Upper lobe of left lung (tissue), 4 donors: Measurements from ENCODE around the gene ALPK1.

Experiments used
- EP300 ChIP-seq, 4 donors: sonication (generic); formaldehyde crosslinking; IDR thresholded peaks; one replicate each; pipeline ENCODE4 v1.5.1; 2017; ENCODE audit warnings: antibody characterized with exemption in 4 of 4, control low read depth in 2 of 4
- POLR2A ChIP-seq, 4 donors: fragments of 450-650 bp; IDR thresholded peaks; one replicate each; pipeline ENCODE4 v1.5.1; 2016 to 2017; ENCODE audit warnings: antibody characterized with exemption in 4 of 4, mild to moderate bottlenecking in 2 of 4
- POLR2AphosphoS5 ChIP-seq, 2 donors: sonication (generic); formaldehyde crosslinking; IDR thresholded peaks; one replicate each; pipeline ENCODE4 v1.5.1; 2017; ENCODE audit warnings: antibody characterized with exemption in 2 of 2
- TF ChIP-seq, protein P1 (sequence below), 6 experiments: fragments of 450-650 bp in 4 of 6; fragments of 200-600 bp in 2 of 6; sonication (generic) in 2 of 6; IDR thresholded peaks; one replicate each; pipeline ENCODE4 v1.5.1; 2016 to 2019; ENCODE audit warnings: antibody characterized with exemption in 6 of 6

DNA sequence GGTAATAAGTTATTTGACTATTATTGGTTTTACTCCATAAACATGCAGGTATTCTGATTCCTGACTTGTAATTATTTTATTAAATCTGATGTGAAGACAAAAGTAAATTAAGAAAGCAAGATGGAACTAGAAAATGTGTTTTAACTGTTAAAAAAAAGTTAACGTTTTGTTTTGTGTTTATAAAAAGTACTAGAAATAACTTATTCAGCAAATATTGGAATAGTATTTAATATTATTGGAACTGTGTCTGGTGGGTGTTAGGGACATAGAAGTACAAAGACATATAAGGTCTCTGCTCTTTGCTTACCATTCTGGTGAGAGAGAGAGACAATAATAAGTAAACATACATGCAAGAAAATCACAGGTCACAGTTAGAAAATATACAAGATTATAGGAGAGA is 27.1 kb upstream of the ALPK1 start:
- no peak for TF ChIP-seq EP300 (IDR thresholded peaks at IDR 0.05)
- TF ChIP-seq POLR2A (IDR thresholded peaks at IDR 0.05) = no peak
- TF ChIP-seq, protein P1, sequence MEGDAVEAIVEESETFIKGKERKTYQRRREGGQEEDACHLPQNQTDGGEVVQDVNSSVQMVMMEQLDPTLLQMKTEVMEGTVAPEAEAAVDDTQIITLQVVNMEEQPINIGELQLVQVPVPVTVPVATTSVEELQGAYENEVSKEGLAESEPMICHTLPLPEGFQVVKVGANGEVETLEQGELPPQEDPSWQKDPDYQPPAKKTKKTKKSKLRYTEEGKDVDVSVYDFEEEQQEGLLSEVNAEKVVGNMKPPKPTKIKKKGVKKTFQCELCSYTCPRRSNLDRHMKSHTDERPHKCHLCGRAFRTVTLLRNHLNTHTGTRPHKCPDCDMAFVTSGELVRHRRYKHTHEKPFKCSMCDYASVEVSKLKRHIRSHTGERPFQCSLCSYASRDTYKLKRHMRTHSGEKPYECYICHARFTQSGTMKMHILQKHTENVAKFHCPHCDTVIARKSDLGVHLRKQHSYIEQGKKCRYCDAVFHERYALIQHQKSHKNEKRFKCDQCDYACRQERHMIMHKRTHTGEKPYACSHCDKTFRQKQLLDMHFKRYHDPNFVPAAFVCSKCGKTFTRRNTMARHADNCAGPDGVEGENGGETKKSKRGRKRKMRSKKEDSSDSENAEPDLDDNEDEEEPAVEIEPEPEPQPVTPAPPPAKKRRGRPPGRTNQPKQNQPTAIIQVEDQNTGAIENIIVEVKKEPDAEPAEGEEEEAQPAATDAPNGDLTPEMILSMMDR (IDR thresholded peaks at IDR 0.05) = no peak
- TF ChIP-seq POLR2AphosphoS5 (IDR thresholded peaks at IDR 0.05) = no peak
